DOHH2 (cell line): ENCODE data around the gene ZNF493.

Experiments used
- H3F3A ChIP-seq: fragments of 200-600 bp; sonication (generic), shearing (Covaris generic); 2 replicates; pipeline ENCODE4 v1.6.0; 2016; ENCODE audit warnings: antibody characterized with exemption, mild to moderate bottlenecking; ENCODE audit not compliant: control insufficient read depth, insufficient read depth
- H3K27ac ChIP-seq: fragments of 200-600 bp; sonication (generic); 2 replicates; pipeline ENCODE4 v1.5.1; 2014; ENCODE audit warnings: low read depth, mild to moderate bottlenecking, low read length, moderate library complexity
- H3K27me3 ChIP-seq: fragments of 200-600 bp; sonication (generic); 2 replicates; pipeline ENCODE4 v1.6.1; 2014; ENCODE audit warnings: mild to moderate bottlenecking, low read length, mixed read lengths; ENCODE audit not compliant: control insufficient read depth
- H3K36me3 ChIP-seq: fragments of 200-600 bp; sonication (generic); 2 replicates; pipeline ENCODE4 v1.6.1; 2014; ENCODE audit warnings: mild to moderate bottlenecking, low read length, moderate library complexity, mixed read lengths; ENCODE audit not compliant: control insufficient read depth
- H3K4me1 ChIP-seq: fragments of 200-600 bp; sonication (generic); 2 replicates; pipeline ENCODE4 v1.6.1; 2014; ENCODE audit warnings: mild to moderate bottlenecking, low read length, mixed read lengths; ENCODE audit not compliant: control insufficient read depth
- H3K4me2 ChIP-seq: fragments of 200-600 bp; sonication (generic); 2 replicates; pipeline ENCODE4 v1.6.0; 2014; ENCODE audit warnings: mild to moderate bottlenecking, low read length, moderate library complexity
- H3K4me3 ChIP-seq: fragments of 200-600 bp; sonication (generic); 2 replicates; pipeline ENCODE4 v1.5.1; 2014; ENCODE audit warnings: mild to moderate bottlenecking, low read length, mixed read lengths
- H3K79me2 ChIP-seq: fragments of 200-600 bp; sonication (generic); 2 replicates; pipeline ENCODE4 v1.6.1; 2014; ENCODE audit warnings: mild to moderate bottlenecking, low read length, mixed read lengths; ENCODE audit not compliant: control insufficient read depth
- H3K9me2 ChIP-seq: fragments of 200-600 bp; sonication (generic); replicated peaks from 2 replicates; pipeline ENCODE4 v1.6.1; 2014; ENCODE audit warnings: mild to moderate bottlenecking, low read length, mixed read lengths; ENCODE audit not compliant: control insufficient read depth
- H3K9me3 ChIP-seq: fragments of 200-600 bp; sonication (generic); 2 replicates; pipeline ENCODE4 v1.6.1; 2014; ENCODE audit warnings: antibody characterized with exemption, low read length, mixed read lengths; ENCODE audit not compliant: control insufficient read depth, insufficient read depth
- H4K20me1 ChIP-seq: fragments of 200-600 bp; sonication (generic); 2 replicates; pipeline ENCODE4 v1.6.0; 2014; ENCODE audit warnings: low read depth, mild to moderate bottlenecking, antibody characterized with exemption, low read length, moderate library complexity; ENCODE audit not compliant: control insufficient read depth, insufficient read depth
- EZH2phosphoT487 ChIP-seq: fragments of 200-600 bp; sonication (generic); IDR thresholded peaks from 2 replicates; pipeline ENCODE4 v1.6.1; 2017; ENCODE audit warnings: borderline replicate concordance, mild to moderate bottlenecking, antibody characterized with exemption, low read length, moderate library complexity, mixed read lengths
- TF ChIP-seq, protein P1 (sequence below): fragments of 200-600 bp; sonication (generic); IDR thresholded peaks from one replicate; pipeline ENCODE4 v1.5.1; 2014; ENCODE audit warnings: antibody characterized with exemption, mild to moderate bottlenecking, low read depth, low read length; ENCODE audit not compliant: poor library complexity, severe bottlenecking

ZNF493 gene

DNA sequence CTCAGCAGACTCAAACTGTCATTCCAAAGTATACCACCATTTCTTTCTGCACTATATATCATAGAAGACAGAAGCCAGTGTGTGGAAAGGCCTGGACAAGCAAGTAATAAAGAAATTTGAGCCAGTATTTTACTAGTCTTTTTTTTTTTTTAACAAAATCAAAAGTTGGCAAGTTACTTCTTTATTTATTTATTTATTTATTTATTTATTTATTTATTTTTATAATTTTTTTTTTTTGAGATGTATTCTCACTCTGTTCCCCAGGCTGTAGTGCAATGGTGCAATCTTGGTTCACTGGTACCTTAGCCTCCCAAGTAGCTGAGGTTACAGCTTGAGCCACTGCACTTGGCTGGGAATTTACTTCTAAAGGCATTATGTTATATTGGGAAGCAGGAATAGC, 25.3 kb downstream of the ZNF493 start:
- H3K4me1 ChIP-seq: no peaks in the 10 kb centered on the region
- TF ChIP-seq, protein P1, sequence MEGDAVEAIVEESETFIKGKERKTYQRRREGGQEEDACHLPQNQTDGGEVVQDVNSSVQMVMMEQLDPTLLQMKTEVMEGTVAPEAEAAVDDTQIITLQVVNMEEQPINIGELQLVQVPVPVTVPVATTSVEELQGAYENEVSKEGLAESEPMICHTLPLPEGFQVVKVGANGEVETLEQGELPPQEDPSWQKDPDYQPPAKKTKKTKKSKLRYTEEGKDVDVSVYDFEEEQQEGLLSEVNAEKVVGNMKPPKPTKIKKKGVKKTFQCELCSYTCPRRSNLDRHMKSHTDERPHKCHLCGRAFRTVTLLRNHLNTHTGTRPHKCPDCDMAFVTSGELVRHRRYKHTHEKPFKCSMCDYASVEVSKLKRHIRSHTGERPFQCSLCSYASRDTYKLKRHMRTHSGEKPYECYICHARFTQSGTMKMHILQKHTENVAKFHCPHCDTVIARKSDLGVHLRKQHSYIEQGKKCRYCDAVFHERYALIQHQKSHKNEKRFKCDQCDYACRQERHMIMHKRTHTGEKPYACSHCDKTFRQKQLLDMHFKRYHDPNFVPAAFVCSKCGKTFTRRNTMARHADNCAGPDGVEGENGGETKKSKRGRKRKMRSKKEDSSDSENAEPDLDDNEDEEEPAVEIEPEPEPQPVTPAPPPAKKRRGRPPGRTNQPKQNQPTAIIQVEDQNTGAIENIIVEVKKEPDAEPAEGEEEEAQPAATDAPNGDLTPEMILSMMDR: no peak
- TF ChIP-seq EZH2phosphoT487: no peak
- no peaks in the 10 kb centered on the region for H3K27me3 ChIP-seq
- no peaks in the 10 kb centered on the region for H3K9me2 ChIP-seq
- no peak overlapping the region for H3K27ac ChIP-seq
- no peaks in the 10 kb centered on the region for H3K36me3 ChIP-seq
- peaks cover 39% of the 10 kb centered on the region; the same call in 1 of the 2 replicates for H3K9me3 ChIP-seq
- no peak overlapping the region for H3K4me2 ChIP-seq
- no peaks in the 10 kb centered on the region for H3F3A ChIP-seq
- H3K4me3 ChIP-seq: no peak overlapping the region
- H3K79me2 ChIP-seq: no peaks in the 10 kb centered on the region
- H4K20me1 ChIP-seq: no peaks in the 10 kb centered on the region

DNA sequence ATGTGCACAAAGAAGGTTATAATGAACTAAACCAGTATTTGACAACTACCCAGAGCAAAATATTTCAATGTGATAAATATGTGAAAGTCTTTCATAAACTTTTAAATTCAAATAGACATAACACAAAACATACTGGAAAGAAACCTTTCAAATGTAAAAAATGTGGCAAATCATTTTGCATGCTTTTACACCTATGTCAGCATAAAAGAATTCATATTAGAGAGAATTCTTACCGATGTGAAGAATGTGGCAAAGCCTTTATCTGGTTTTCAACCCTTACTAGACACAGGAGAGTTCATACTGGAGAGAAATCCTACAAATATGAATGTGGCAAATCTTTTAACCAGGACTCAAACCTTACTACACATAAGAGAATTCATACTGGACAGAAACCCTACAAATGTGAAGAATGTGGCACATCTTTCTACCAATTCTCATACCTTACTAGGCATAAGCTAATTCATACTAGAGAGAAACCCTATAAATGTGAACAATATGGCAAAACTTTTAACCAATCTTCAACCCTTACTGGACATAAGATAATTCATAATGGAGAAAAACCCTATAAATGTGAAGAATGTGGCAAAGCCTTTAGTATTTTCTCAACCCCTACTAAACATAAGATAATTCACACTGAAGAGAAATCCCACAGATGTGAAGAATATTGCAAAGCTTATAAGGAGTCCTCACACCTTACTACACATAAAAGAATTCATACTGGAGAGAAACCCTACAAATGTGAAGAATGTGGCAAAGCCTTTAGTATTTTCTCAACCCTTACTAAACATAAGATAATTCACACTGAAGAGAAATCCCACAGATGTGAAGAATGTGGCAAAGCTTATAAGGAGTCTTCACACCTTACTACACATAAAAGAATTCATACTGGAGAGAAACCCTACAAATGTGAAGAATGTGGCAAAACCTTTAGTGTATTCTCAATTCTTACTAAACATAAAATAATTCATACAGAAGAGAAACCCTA, 26.4 kb downstream of the ZNF493 start:
- H3K27ac ChIP-seq: no peak overlapping the region
- H3K4me1 ChIP-seq: no peaks in the 10 kb centered on the region
- no peaks in the 10 kb centered on the region for H3K27me3 ChIP-seq
- no peak overlapping the region for H3K4me2 ChIP-seq
- no peaks in the 10 kb centered on the region for H4K20me1 ChIP-seq
- no peaks in the 10 kb centered on the region for H3K36me3 ChIP-seq
- TF ChIP-seq, protein P1: no peak
- TF ChIP-seq EZH2phosphoT487: no peak
- H3K79me2 ChIP-seq: no peaks in the 10 kb centered on the region
- H3K9me3 ChIP-seq: peaks cover 39% of the 10 kb centered on the region; the same call in 1 of the 2 replicates
- no peaks in the 10 kb centered on the region for H3F3A ChIP-seq
- H3K4me3 ChIP-seq: no peak overlapping the region
- no peaks in the 10 kb centered on the region for H3K9me2 ChIP-seq

DNA sequence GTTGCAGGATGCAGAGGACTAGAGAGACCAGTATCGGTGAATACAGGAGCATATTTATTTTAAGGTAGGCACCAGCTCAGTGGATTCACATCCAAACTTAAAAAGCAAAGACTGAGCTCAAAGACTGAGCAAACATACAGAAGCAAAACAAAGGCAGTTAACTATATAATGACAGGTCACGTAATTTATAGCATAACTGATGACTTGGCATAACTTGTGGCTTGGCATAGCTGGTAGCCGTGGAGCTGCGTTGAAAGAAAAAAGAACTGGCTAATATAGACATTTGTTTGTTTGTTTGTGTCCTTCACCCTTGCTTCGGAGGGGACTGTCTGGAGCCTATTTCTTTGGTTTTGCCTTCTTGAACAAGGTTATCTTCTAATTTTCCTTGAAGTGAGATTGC, 33.7 kb downstream of the ZNF493 start:
- TF ChIP-seq EZH2phosphoT487: no peak
- TF ChIP-seq, protein P1: no peak
- no peak overlapping the region for H3K4me3 ChIP-seq
- H3K27ac ChIP-seq: no peak overlapping the region
- H3K36me3 ChIP-seq: no peaks in the 10 kb centered on the region
- no peaks in the 10 kb centered on the region for H3K4me1 ChIP-seq
- no peak overlapping the region for H3K4me2 ChIP-seq
- no peaks in the 10 kb centered on the region for H3K27me3 ChIP-seq
- H3K79me2 ChIP-seq: no peaks in the 10 kb centered on the region
- no peaks in the 10 kb centered on the region for H4K20me1 ChIP-seq
- no peaks in the 10 kb centered on the region for H3F3A ChIP-seq
- H3K9me2 ChIP-seq: no peaks in the 10 kb centered on the region
- H3K9me3 ChIP-seq: peaks cover 4% of the 10 kb centered on the region; the same call in 1 of the 2 replicates
